Stimulated activated naive B cell treated with anti-CD40 and anti-IgM and Interleukin-4, amounts not matched to agents 10 μg/mL and 1 μg/mL and 100 μg/mL, for 72 hours (primary cell): ENCODE measurements around the gene TMPRSS13.
"Not testable (repeated sequence)": the region's sequence is repeated elsewhere in the genome, so short reads cannot be mapped to it uniquely, and the experiment has no call there.

Experiments used
- ATAC-seq, 2 donors: fragments of 150-1000 bp; cut with Tn5 transposase; replicated peaks; 2 replicates each; pipeline ENCODE4 v1.10.0; 2021; ENCODE audit warnings: moderate library complexity in 1 of 2
- DNase-seq: peaks from one replicate; pipeline ENCODE4 v3.0.0; 2021
- H3K27ac Mint-ChIP-seq: one replicate; pipeline ENCODE4 v1.8.0; 2022; ENCODE audit warnings: mild to moderate bottlenecking, mixed read lengths
- H3K27me3 Mint-ChIP-seq, 2 donors: one replicate each; pipeline ENCODE4 v1.8.0; 2022; ENCODE audit warnings: mixed read lengths in 2 of 2
- H3K36me3 Mint-ChIP-seq, 2 donors: one replicate each; pipeline ENCODE4 v1.8.0; 2022; ENCODE audit warnings: mixed read lengths in 2 of 2, mild to moderate bottlenecking in 1 of 2
- H3K4me1 Mint-ChIP-seq, 2 donors: one replicate each; pipeline ENCODE4 v1.8.0; 2022; ENCODE audit warnings: mixed read lengths in 2 of 2, mild to moderate bottlenecking in 1 of 2
- H3K4me3 Mint-ChIP-seq, 2 donors: one replicate each; pipeline ENCODE4 v1.8.0; 2022; ENCODE audit warnings: mild to moderate bottlenecking in 2 of 2, mixed read lengths in 2 of 2, moderate library complexity in 1 of 2
- H3K9me3 Mint-ChIP-seq, 2 donors: one replicate each; pipeline ENCODE4 v1.8.0; 2022; ENCODE audit warnings: mixed read lengths in 2 of 2, mild to moderate bottlenecking in 1 of 2

Gene TMPRSS13

GRCh38 chr11:117929142-117929915 is at the start of gene TMPRSS13:
TMPRSS13 (minus strand) TSS chr11:117929402; CDS start chr11:117929307, 95 bp downstream.
- H3K4me1 Mint-ChIP-seq, result peaks cover 36 to 70% of the 10 kb centered on the region in 2 donors
- peak within 1 kb of the TSS; percentile 94 for H3K27ac Mint-ChIP-seq
- DNase-seq, result no peak
- no peaks in the 10 kb centered on the region for H3K27me3 Mint-ChIP-seq
- peaks cover 0 to 7% of the 10 kb centered on the region in 2 donors for H3K36me3 Mint-ChIP-seq
- H3K9me3 Mint-ChIP-seq, result no peaks in the 10 kb centered on the region
- peak within 1 kb of the TSS; percentile 23 to 62 for H3K4me3 Mint-ChIP-seq
- no peak for ATAC-seq

- no peaks in the 10 kb centered on the region for H3K27me3 Mint-ChIP-seq
- peaks cover 10 to 17% of the 10 kb centered on the region in 2 donors for H3K36me3 Mint-ChIP-seq
- no peaks in the 10 kb centered on the region for H3K9me3 Mint-ChIP-seq
- peaks cover 41 to 76% of the 10 kb centered on the region in 2 donors for H3K4me1 Mint-ChIP-seq
- H3K4me3 Mint-ChIP-seq, result peak overlapping the region in 1 of 2 donors; percentile 59
- ATAC-seq (no peak), DNase-seq (no peak)
- H3K27ac Mint-ChIP-seq, result peak overlapping the region; percentile 92
Measured at GRCh38 chr11:117978991-117979390, 49.8 kb upstream of the TMPRSS13 start.

DNA sequence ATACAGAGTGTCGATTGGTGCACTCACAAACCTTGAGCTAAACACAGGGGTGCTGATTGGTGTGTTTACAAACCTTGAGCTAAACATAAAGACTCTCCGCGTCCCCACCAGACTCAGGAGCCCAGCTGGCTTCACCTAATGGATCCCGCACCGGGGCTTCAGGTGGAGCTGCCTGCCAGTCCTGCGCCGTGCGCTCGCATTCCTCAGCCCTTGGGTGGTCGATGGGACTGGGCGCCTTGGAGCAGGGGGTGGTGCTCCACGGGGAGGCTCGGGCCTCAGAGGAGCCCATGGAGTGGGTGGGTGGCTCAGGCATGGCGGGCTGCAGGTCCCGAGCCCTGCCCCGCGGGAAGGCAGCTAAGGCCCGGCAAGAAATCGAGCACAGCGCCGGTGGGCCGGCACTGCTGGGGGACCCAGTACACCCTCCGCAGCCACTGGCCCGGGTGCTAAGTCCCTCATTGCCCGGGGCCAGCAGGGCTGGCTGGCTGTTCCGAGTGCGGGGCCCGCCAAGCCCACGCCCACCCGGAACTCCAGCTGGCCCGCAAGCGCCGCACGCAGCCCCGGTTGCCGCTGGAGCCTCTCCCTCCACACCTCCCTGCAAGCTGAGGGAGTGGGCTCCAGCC is 49.2 kb upstream of the TMPRSS13 start:
- not testable (repeated sequence) for H3K4me3 Mint-ChIP-seq, H3K27me3 Mint-ChIP-seq, ATAC-seq, H3K27ac Mint-ChIP-seq, DNase-seq, H3K9me3 Mint-ChIP-seq
- Mint-ChIP-seq H3K36me3 (peaks cover 7 to 11% of the 10 kb centered on the region in 2 donors), H3K4me1 (peaks cover 39 to 73% of the 10 kb centered on the region in 2 donors)

DNA sequence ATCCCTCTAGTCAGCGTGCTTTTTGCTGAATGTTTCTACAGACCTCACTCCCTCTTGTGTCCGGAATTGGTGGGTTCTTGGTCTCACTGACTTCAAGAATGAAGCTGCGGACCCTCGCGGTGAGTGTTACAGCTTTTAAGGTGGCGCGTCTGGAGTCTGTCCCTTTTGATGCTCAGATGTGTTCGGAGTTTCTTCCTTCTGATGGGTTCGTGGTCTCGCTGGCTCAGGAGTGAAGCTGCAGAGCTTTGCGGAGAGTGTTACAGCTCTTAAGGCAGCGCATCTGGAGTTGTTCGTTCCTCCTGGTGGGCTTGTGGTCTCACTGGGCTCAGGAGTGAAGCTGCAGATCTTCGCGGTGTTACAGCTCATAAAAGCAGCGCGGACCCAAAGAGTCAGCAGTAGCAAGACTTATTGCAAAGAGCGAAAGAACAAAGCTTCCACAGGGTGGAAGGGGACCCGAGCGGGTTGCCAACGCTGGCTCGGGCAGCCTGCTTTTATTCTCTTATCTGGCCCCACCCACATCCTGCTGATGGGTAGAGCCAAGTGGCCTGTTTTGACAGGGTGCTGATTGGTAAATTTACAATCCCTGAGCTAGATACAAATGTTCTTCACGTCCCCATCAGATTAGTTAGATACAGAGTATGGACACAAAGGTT is 48.5 kb upstream of the TMPRSS13 start:
- H3K27me3 Mint-ChIP-seq, H3K4me3 Mint-ChIP-seq, H3K9me3 Mint-ChIP-seq, H3K36me3 Mint-ChIP-seq, DNase-seq, ATAC-seq: not testable (repeated sequence)
- H3K4me1 Mint-ChIP-seq, result peaks cover 36 to 73% of the 10 kb centered on the region in 2 donors
- H3K27ac Mint-ChIP-seq, result peak overlapping the region; percentile 31

DNA sequence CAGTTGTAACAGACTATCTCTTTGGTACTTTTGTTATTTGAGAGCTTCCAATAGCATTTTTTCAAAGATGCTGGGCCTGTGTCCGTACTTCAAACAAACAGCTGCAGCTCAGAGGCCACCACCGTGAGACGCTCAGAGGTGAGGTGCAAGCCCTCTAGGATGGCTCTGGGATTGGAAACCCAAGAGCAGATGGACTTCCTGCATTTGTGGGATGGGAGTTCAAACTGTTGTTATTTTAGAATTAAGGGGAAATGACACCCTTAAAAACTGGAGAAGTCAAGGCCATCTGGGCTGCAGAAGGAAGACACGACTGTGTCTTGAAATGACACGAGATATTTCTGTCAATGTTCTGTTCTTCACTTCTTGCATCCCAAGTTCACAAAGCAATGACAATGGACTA is 47.8 kb upstream of the TMPRSS13 start:
- no peak overlapping the region for H3K4me3 Mint-ChIP-seq
- no peaks in the 10 kb centered on the region for H3K27me3 Mint-ChIP-seq
- peaks cover 5 to 10% of the 10 kb centered on the region in 2 donors for H3K36me3 Mint-ChIP-seq
- H3K4me1 Mint-ChIP-seq, result peaks cover 34 to 74% of the 10 kb centered on the region in 2 donors
- DNase-seq, result no peak
- peak overlapping the region; percentile 42 for H3K27ac Mint-ChIP-seq
- no peak for ATAC-seq
- no peaks in the 10 kb centered on the region for H3K9me3 Mint-ChIP-seq

DNA sequence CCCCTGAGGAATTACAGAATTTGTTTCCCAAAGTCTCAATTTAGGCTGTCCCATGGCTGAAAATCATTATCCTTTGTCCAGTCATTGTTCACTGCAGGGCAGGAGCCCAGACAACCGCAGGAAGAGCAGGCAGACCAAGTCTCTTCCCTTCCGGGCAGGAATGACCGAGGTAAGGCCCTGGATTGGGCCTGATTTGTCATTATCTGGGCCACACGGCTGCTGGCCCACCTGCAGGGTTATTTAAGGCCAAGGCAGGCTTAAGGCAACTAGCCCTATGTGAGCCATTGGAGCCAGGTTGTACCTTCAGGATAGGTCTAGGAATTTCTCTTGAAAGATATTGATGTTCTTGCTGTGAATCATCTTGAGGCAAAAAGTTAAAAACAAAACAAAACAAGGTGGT is 47.2 kb upstream of the TMPRSS13 start:
- H3K4me3 Mint-ChIP-seq, result no peak overlapping the region

GRCh38 chr11:117973503-117973860 is 44.3 kb upstream of the TMPRSS13 start:
- no peaks in the 10 kb centered on the region for H3K27me3 Mint-ChIP-seq
- no peak overlapping the region for H3K27ac Mint-ChIP-seq
- H3K4me1 Mint-ChIP-seq, result peaks cover 33 to 66% of the 10 kb centered on the region in 2 donors
- ATAC-seq, result peak; percentile 45 to 52
- peaks cover 5 to 6% of the 10 kb centered on the region in 2 donors for H3K36me3 Mint-ChIP-seq
- DNase-seq, result no peak
- H3K9me3 Mint-ChIP-seq, result no peaks in the 10 kb centered on the region
- no peak overlapping the region for H3K4me3 Mint-ChIP-seq

More for the DNA sequence above, 47.2 kb upstream of the TMPRSS13 start:
- Mint-ChIP-seq H3K36me3 (peaks cover 5 to 6% of the 10 kb centered on the region in 2 donors), H3K9me3 (no peaks in the 10 kb centered on the region), H3K4me1 (peaks cover 30 to 71% of the 10 kb centered on the region in 2 donors), H3K27me3 (no peaks in the 10 kb centered on the region), H3K27ac (no peak overlapping the region)
- ATAC-seq, result no peak
- DNase-seq, result no peak

GRCh38 chr11:117972629-117973502 is 43.7 kb upstream of the TMPRSS13 start:
- Mint-ChIP-seq H3K27ac (no peak overlapping the region), H3K4me1 (peaks cover 33 to 65% of the 10 kb centered on the region in 2 donors), H3K27me3 (no peaks in the 10 kb centered on the region), H3K4me3 (no peak overlapping the region), H3K9me3 (no peaks in the 10 kb centered on the region), H3K36me3 (peaks cover 5 to 6% of the 10 kb centered on the region in 2 donors)
- DNase-seq, result no peak
- no peak for ATAC-seq

DNA sequence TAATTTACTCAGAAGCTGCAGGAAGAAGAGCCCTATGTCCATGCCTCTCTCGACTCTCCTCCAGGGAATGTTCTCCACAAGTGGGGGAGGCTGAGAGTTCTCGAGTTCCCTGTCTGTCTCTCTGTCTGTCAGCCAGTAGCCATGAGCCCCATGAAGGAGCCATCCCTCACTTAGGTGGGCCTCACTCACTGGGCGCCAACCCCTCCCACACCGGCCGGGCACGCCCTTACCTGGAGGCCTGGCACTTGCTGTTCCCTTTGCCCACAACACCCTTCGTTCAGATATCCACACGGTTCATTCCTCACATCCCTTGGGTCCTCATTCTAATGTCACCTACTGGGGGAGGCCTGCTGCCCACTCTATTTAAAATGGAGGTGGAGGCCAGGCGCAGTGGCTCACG is 42.8 kb upstream of the TMPRSS13 start:
- no peak overlapping the region for H3K27ac Mint-ChIP-seq
- H3K36me3 Mint-ChIP-seq, result peaks cover 2% of the 10 kb centered on the region in 2 donors
- ATAC-seq (no peak), DNase-seq (no peak)
- H3K27me3 Mint-ChIP-seq, result no peaks in the 10 kb centered on the region
- H3K9me3 Mint-ChIP-seq, result no peaks in the 10 kb centered on the region
- H3K4me1 Mint-ChIP-seq, result peaks cover 30 to 57% of the 10 kb centered on the region in 2 donors
- no peak overlapping the region for H3K4me3 Mint-ChIP-seq

DNA sequence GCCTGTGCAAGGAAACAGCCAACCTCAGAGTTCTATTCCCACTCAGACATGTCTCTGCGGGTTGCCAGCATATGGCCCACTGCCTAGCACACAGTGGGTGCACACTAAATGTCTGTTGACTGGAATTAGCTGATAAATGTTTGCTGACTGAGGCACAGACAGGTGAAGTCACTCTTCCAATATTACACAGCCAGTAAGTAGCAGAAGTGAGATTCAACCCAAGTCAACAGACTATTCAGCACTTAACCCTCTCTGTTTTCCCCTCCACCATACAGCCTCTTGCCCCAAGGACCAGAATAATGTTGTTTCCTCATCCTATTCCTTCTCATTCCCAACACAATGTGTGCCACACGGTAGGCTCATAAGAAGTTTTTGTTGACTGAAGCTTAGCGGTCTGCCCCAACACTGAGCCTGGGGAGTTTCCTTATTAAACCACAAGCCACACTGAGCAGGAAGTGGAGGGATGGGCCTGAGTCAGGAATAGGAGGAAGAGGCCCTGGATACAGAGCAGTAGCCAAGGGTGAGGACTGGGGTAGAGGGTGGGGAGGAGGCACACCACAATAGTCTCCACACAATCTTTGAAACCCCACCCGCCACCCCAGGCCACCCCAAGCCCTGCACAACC is 41.3 kb upstream of the TMPRSS13 start:
- peak overlapping the region in 1 of 2 donors; percentile 37 for H3K4me3 Mint-ChIP-seq
- DNase-seq, result no peak

DNA sequence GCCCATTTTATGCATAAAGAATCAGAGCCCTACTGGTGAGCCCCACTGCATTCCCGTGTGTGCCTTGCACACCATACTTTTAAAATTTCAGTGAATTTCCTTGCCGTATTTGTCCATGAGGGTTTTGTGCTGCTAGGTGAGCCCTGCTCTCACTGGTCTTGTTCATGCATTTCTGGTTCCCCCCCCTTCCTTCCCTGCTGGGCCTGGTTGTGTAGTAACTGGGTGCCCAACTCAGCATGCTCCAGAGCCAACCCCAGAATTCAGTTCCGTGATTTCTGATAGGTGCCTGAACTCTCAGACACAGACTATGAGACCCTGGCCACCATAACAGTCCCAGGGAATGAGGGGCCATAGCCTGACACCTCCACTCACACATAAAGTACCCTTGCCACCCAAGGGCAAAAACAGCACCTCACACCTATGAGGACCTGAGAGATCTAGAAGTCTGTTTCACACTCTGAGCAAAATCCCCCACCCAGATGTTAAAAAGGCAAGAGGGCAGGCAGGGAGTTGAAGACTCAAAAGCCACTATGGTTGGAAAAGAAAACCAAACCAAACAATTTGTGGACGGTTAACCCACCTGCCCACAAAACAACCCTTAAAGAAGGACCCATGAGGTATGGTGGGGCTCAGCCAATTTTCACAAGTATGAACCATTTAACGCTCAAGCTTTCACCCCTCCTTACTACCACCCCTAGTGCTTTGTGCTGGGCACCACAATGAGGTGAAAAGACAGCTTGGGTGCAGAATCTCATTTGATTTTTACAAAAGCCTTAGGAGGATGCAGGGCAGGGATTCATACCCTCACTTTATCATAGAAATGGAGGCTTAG is 40.2 kb upstream of the TMPRSS13 start:
- no peak for DNase-seq
- Mint-ChIP-seq H3K4me3 (no peak overlapping the region), H3K27me3 (no peaks in the 10 kb centered on the region), H3K4me1 (peaks cover 24 to 42% of the 10 kb centered on the region in 2 donors), H3K9me3 (no peaks in the 10 kb centered on the region), H3K27ac (no peak overlapping the region), H3K36me3 (no peaks in the 10 kb centered on the region)
- ATAC-seq, result no peak

More for the DNA sequence above, 41.3 kb upstream of the TMPRSS13 start:
- ATAC-seq, result peak; percentile 69 to 71
- Mint-ChIP-seq H3K27ac (no peak overlapping the region), H3K36me3 (no peaks in the 10 kb centered on the region), H3K4me1 (peaks cover 25 to 51% of the 10 kb centered on the region in 2 donors), H3K9me3 (no peaks in the 10 kb centered on the region), H3K27me3 (no peaks in the 10 kb centered on the region)

DNA sequence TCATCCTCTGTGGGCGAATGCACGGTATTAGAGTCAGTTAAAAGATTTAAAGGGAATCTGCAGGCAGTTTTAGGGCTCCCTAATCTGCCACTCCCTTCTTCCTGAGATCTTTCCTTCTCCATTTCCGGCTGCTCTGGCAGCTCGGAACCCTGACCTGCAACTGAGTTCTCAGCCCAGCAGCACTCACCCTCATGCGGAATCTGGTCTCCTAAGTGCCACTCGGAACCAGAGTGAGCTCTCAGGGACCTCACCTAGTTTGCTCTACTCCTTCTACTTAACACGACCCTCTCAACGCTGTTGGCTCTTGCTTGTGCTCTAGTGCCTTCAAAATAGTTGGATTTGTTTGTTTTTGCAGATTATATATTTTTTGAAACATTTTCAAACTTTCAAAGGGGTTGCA is 37.7 kb upstream of the TMPRSS13 start:
- H3K27me3 Mint-ChIP-seq, result no peaks in the 10 kb centered on the region
- no peaks in the 10 kb centered on the region for H3K9me3 Mint-ChIP-seq
- DNase-seq, result no peak
- no peaks in the 10 kb centered on the region for H3K36me3 Mint-ChIP-seq
- H3K27ac Mint-ChIP-seq, result peak overlapping the region; percentile 80
- H3K4me1 Mint-ChIP-seq, result peaks cover 18 to 20% of the 10 kb centered on the region in 2 donors
- no peak for ATAC-seq
- H3K4me3 Mint-ChIP-seq, result no peak overlapping the region

GRCh38 chr11:117962826-117963225 is 33.6 kb upstream of the TMPRSS13 start:
- Mint-ChIP-seq H3K36me3 (peaks cover 14 to 21% of the 10 kb centered on the region in 2 donors), H3K9me3 (peaks cover 13 to 21% of the 10 kb centered on the region in 2 donors), H3K4me3 (no peak overlapping the region), H3K27ac (no peak overlapping the region), H3K4me1 (peaks cover 17 to 22% of the 10 kb centered on the region in 2 donors), H3K27me3 (no peaks in the 10 kb centered on the region)
- no peak for ATAC-seq
- DNase-seq, result no peak
